HuH-7 (cell line): ENCODE measurements around the gene PXDN.
A peak's percentile ranks its signal among the peaks of the same experiment; 100 is the strongest.

ENCODE experiments used
- DNase-seq: peaks from one replicate; pipeline ENCODE4 v3.0.0; 2011; ENCODE audit warnings: low spot score

Gene PXDN

DNA sequence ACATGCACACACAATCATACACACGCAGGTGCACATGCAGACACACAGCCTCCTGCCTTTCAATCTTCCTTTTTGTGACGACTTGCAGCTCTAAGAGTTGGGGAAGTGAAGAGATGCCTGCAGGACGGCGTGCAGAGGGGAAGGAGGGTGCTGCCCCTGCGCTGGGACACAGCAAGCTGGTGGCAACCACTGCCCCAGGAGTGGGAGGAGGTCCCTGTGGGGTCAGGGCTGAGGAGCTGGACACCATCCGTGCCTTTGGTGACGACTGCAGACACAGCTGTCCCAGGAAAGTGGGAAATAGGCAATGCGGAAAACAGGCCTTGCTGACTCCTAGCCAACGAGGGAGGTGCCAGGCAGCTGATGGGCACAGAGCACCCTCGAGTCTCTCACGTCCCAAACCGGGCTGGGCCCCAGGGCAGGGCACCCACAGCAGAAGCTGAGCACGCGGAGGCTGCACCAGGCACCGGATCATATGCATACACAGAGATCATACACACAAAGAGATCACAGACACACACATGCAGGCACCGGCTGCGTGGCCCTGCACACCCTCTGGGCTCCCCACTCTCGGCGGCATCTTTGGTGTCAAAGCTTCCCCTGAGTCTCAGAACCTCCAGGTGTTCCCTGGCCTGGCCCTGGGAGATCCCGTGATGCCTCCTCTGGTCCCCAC, 146.1 kb downstream of the PXDN start:
- DNase-seq, result no peak

GRCh38 chr2:1595274-1595673, 149.0 kb downstream of the PXDN start:
- no peak for DNase-seq

DNA sequence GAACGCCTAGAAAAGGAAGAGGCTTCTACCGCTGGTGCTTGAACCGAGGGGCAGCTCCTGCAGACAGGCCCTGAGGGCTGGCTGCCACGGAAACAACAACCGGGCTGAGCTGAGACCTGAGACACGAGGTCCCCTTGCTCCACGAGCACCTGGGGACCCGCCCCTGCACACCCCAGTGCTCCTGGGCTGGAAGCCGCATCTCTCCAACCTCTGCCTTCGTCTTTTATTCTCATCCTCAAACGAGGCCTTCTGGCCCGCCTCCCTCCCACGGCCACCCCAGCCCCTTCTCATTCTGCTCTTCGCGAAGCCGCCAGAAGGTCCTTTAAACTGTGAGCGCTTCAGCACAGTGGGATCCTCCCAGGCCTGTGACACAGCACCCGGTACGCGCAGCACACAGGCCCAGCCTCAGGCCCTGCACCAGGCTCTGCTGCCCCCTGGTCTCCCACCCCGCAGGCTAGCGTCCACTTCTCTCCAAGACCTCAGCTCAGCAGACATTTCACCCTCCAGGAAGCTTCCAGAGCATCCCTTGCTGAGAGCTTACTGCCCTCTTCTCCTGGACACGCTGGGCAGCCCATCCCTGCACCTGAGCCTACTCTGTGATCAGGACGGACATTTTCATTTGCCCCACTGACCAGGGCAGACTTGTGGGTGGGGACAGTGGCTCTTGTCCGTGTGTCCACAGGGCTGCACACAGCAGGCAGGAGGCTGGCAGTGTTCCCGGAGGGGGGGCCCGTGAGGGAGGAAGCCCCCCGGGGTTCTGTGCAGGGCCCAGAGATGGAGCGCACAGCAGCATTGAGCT, 149.7 kb downstream of the PXDN start:
- no peak for DNase-seq

DNA sequence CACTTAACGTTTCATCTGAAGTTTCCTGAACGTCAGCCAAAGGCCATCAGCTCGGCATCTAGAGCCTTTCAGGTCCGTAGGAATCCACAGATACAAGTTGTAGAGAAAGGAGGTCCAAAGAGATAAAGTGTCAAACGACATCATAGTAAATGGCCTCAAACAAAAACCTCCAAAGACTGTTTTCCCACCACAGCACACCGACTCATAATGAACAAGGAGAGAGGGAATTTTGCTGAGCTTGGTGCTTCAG, 150.3 kb downstream of the PXDN start:
- DNase-seq, result no peak

DNA sequence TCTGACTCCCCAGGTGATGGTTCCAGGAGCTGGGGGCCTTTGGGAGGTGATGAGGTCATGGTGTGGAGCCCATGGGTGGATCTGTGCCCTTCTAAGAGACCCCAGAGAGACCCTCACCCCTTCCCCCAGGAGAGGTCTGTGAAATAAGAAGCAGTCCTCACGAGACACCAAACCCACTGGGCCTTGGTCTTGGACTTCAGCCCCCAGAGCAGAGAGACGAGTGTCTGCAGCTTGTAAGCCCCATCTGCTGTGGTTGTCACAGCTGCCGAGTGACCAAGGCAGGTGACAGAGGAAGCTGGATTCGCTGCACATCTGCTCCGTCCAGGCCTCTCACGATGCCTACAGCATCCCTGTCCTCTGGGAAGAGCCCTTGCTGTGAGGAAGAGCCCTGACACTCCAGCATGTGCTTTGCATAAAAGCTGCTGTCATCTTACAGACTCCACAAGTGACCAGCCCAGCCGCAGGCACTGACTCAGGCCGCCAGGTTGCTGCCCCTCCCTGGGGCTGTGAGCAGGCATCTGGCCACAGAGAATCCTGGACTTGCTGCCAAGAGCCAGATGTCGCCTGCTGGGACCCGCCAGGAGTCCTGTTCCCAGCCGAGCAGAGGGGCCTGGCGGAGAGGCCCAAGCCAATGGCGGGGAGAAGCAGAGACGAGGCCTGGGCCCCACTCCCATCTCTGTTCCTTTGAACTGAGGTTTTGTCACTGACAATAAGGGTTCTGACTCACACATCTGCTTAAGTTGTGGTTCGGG, 150.8 kb downstream of the PXDN start:
- no peak for DNase-seq

DNA sequence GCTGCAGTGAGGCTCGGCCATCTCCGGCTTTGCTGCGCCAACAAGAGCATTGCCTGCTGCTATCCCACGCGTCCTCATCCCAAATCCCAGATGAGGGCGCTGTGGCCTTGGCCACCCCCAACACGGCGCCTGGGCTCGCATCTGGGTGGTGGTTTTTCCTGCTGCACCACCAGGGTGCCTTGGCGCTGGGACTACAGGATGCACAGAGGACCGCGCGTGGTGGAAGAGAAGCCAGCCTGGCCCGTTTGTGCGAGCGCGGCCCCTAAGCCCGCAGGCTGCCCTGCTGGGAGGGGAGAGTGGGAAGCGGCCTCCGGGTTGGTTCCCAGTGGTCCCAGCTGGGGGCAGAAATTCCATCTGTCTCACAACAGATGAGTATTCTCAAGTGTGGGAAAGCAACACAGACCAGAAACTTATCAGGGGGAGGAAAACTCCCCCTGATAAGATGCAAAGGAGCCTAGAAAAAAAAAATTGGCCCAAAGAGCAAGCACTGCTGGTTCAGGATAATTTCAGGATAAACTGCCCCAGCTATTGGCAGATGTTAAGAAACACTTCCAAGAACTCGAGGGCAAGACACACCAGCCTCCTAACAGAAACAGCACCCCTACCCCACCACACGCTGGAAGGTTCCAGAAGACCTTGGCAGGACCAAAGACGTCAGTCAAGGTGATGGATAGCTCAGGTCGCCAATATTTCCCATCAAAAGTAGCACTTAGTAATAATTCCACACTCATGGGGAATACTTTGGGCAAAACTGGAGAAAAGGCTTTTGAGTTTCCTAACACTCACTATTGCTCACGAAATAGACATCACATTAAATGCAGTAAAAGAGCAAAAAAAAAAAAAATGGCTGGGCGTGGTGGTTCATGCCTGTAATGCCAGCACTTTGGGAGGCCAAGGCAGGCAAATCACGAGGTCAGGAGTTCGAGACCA, 152.1 kb downstream of the PXDN start:
- DNase-seq, result no peak

GRCh38 chr2:1591461-1591770, 152.9 kb downstream of the PXDN start:
- DNase-seq, result no peak

GRCh38 chr2:1590596-1591460, 153.5 kb downstream of the PXDN start:
- DNase-seq, result no peak

GRCh38 chr2:1588978-1589621, 155.2 kb downstream of the PXDN start:
- DNase-seq, result no peak

DNA sequence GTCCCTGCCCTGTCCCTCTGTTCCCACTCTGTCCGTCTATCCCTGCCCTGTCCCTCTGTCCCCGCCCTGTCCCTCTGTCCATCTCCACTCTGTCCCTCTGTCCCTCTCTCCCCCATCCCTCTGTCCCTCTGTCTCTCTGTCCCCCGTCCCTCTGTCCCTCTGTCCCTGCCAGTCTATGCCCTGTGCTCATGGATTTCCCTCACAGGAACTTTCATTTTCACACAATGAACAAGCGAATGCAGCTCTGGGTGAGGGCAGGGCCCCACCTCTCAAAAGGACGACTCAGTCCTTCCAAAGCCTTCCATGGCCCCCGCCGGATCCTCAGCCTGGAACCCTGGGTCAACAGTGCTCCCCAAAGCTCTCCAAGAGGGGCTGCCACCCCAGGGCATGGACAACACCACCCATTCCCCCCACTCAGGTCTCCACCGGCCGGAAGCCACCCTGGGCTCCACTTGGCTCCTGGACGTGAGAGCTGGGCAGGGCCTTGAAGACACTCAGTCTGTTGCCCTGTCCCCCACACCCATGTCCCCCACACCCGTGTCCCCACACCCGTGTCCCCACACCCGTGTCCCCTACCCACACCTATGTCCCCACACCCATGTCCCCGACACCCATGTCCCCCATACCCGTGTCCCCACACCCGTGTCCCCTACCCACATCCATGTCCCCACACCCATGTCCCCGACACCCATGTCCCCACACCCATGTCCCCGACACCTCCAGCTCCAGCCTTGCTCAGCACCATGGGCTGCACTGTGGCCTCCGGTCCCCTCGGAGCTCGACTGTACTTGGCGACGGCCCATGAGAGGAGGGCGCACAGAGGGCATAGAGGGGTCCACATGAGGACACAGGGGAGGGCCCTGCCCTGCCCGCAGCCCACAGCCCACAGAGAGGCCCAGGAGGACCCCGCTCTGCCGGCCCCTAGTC, 156.0 kb downstream of the PXDN start:
- DNase-seq, result no peak

- DNase-seq, result no peak
These were observed 157.1 kb downstream of the PXDN start for GRCh38 chr2:1586923-1587840.

DNA sequence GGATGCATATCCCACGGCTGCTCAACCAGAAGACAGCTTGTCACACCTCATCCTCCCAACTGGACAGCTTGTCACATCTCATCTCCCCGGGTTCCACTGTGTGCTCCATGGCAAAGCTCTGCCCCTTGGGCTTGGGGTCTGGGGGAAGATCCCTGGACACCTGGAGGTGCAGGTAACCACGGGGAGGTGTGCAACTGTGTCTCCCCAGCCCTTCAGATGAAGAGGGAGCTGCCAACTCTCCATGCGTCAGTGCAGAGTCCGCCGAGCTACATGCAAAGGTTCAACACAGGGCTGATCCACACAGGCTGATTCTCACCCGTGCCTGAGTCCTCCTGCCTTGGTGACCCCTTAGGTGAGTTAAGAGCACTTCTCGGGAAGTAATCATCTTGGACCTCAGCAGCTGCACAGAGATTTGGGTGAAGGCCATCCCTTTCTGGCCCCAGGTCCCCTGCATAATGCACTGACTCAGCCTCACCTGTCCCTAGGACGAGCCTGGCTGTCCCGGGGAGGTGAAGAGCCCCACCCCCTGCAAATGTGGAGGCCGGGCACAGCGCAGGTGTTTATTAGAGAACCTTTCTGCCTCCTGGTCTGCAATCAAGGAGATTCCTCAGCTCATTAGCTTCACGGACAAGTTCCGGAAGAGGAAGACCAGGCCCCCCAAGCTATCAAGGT, 157.9 kb downstream of the PXDN start:
- DNase-seq, result no peak

GRCh38 chr2:1585635-1586034, 158.7 kb downstream of the PXDN start:
- DNase-seq, result no peak

GRCh38 chr2:1584691-1585485, 159.4 kb downstream of the PXDN start:
- DNase-seq, result peak; percentile 21

- no peak for DNase-seq
These were observed 160.2 kb downstream of the PXDN start for GRCh38 chr2:1584051-1584531.

DNA sequence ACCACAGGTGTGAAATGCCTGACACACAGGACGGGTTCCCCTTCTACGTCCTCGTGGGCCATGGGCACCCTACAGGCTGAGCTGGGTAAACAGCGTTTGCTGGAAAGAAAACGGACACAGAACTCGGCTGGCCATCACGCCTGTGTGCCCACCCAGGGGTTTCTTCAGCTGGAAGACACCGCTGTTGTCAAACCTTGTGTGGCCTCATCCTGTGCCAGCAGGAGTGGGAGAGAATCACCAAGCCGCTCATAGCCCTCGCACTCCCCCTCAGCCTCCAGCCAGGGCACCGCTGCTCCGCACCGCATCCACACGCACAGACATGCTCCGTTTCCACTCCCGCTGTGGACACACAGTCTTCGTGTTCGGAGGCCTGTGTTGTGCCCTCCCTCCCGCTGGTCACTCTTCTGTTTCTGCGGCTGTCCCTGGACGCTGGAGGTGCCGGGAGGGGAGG, 161.4 kb downstream of the PXDN start:
- DNase-seq, result no peak
